Muscle of arm (tissue), 14 donors: ENCODE measurements around the gene CRYBB3. TPM values are rescaled to one million over a fixed set of nuclear protein-coding genes. Genes with fewer than 3 reads are reported as not detected.
A peak's percentile ranks its signal among the peaks of the same experiment; 100 is the strongest.

ENCODE experiments used
- DNase-seq: peaks from one replicate; pipeline ENCODE4 v3.0.0-alpha.2; 2013
- long read RNA-seq, 11 donors: transcript quantifications; one replicate each; lab custom pipeline, GENCODE V29; 2026
- polyA plus RNA-seq, 12 donors: library from polyadenylated mRNA; unstranded; fragments of 120-200 nt; gene quantifications; one replicate each; pipeline ENCODE4 v1.2.1, GENCODE V29; 2013; ENCODE audit not compliant: insufficient read length in 12 of 12

The CRYBB3 gene
- under 1 TPM in 7 of 12 donors, not detected in 5; 0.19 to 0.62 (median 0.29) TPM for polyA plus RNA-seq
- long read RNA-seq, donor 1: 0 reads
- long read RNA-seq, donor 2: 0 reads
- long read RNA-seq, donor 3: 0 reads
- long read RNA-seq, donor 4: 0 reads
- long read RNA-seq, donor 5: 0 reads
- long read RNA-seq, donor 6: 0 reads
- long read RNA-seq, donor 7: 0 reads
- long read RNA-seq, donor 8: 0 reads
- long read RNA-seq, donor 9: 0 reads
- long read RNA-seq, donor 10: 0 reads
- long read RNA-seq, donor 11: 0 reads

GRCh38 chr22:25199731-25200520, at the start of gene CRYBB3:
TSS of gene CRYBB3 (plus strand) at chr22:25199858. CDS start at chr22:25201397, 1,539 bp downstream.
- no peak for DNase-seq

- no peak for DNase-seq
Measured at GRCh38 chr22:25153961-25154666, 45.5 kb upstream of the CRYBB3 start.

GRCh38 chr22:25154667-25154999, 45.0 kb upstream of the CRYBB3 start:
- DNase-seq: no peak

DNA sequence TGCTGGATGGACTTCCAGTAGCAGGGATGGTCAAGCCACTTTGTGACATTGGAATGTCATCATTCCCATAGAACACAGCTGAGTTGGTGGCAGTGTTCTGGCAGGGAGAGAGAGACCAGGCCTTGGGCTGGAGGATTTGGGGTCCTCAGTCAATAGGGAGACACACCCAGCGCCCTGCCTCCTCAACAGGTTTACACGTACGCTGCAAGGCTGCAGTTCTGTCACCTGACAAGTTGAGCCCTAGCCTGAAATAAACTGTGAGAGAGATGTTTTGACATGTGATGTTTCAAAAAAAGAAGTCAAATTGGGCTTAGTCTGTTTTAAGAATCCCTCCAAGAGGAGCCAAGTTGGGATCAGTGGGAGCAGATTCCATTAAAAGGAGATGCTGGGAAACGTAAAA, 42.9 kb upstream of the CRYBB3 start:
- DNase-seq: no peak

GRCh38 chr22:25159028-25159427, 40.6 kb upstream of the CRYBB3 start:
- peak; percentile 37 for DNase-seq

DNA sequence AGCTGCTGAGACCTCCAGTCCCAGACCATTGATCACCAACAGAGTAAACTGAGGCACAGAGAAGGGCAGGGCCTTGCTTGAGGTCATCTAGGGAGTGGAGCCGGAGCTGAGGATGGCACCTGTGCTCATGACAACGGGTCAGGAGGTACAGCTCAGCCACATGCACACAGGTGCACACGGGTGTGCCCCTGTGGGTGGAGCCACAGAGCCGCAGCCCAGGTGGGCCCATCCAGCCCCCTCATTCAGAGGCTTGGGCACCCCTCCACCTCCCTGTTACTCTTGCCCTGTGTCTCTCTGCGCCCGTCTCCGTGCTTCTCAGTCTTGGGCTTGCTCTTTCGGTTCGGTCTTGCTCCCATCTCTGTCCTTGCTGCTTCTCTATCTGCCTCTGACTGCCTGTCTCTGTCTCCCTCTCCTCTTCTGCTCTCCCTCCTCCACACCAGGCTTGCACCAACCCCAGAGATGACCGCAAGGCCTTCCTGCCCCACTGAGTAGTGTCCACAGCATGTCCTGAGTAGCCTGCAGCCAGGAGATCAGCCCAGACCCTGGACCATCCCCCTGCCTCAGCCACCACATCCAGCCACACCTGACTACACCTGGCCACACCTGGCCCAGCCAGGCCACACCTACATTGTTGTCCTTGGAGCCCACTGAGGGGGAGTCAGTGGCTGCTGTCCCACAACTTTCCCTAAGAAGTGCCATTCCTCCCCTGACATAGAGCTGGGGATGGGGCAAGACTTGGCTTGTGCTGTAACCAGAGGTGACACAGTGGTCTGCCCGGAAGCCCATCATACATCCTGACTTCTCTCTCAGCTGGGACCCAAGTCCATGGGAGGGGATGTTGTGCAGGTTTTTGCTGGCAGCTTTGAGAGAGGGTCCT, 39.3 kb upstream of the CRYBB3 start:
- DNase-seq: no peak

DNA sequence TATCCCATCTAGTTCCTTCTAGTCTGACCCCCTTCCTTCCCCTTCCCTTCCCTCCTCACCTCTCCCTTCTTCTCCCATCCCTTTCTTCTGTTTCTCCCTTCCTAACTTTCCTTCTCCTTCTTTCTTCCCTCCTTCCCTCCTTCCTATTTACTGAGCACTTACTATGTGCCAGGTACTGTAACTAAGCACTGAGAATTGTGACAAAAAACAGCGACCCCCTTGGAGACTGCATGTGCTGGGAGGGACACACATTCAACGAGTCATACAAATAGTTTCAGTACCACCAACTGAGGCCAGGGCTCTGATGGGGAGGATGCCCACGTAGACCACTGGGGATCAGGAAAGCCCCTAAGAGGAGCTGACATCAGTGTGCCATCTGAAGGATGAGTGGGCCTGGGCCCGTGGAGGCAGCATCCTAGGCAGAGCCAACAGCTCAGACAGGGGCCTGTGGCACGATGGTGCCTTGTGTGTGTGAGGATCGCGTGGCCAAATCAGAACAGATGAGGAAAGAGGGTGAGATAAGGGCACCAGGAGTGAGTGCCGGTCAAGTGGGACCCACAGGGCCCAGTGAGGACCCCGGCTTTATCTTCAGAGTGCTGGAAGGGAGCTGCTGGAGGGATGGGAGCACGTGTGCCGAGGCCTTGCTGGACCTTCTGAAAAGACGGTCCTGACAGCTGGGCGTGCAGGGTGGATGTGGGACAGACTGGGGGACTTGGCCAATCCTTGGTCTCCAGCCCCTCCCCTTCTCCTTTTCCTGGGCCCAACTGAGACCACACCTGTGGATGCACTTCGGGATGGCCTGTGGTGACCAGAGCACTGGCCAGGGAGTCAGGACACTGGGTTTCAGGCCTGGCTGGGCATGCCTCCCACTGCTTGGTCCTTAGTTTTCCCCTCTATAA, 38.4 kb upstream of the CRYBB3 start:
- no peak for DNase-seq

- DNase-seq: no peak
Measured at GRCh38 chr22:25161916-25162530, 37.6 kb upstream of the CRYBB3 start.

DNA sequence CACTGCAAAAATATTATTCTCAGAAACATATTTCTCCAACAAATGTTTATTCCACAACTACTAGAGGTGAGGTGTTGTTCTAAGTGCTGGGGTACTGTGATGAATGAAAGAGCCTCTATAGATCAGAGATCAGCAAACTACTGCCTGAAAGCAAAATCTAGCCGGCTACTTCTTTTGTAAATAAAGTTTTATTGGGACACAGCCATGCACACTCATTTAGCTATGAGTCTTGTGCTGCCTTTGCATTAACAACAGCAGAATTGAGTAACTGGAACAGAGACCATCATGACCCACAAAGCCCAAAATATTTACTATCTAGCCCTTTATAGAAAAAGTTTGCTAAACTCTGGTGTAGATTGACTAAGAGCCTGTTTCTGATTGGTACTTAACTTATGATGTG, 37.1 kb upstream of the CRYBB3 start:
- DNase-seq: no peak

DNA sequence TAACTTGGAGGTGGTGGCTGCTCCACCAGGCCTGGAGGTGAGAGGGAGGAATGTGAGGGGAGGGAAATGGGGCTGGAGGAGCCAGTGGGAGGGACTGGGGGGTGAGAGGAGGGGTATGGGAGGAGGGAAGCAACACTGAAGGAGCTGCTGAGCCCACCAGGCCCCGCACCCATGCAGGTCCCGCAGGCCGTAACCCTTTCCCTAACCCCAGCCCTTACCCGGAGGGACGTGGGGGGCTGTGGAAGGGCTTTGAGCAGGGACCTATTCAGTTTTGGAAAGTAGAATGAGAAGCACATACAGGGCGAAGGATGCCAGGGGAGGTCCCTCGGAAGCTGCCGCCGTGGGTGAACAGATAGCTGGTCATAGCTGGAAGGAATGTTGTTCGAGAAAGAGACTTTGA, 33.9 kb upstream of the CRYBB3 start:
- no peak for DNase-seq

DNA sequence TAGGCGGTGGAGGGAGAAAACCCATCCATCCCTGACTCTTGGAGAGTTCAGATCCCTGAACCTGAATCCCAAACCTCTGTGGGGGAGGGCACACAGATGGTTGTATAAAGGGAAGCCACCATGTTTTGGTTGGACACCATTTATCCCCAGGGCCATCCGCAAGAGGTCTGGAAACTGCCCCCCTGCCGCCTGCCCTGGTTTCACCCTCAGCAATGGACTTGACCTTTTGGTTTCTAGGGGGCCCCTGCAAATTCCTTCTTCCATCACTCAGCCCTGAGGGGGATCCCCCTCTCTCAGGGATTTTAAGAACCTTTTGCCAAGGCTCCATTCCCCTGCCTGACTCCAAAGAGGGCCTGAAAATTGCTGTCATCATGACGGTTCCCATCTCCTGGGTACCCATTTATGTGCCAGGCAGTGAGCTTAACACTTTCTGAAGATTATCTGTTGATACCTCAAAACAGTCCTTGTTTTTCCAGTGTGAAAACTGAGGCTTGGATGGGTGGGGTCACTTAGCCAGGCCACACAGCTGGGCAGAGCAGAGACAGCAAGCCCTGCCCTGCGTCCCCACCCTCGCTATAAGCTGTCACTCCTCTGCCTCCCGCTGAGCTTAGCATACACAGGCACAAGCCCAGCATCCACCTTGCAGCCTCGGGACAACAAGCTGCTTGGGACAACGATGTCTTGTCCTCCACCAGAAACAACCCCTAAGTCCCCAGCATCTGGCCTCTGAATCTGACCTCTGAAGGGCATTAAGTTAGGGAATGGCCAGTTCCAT, 33.2 kb upstream of the CRYBB3 start:
- DNase-seq: no peak

- DNase-seq: no peak
Measured at GRCh38 chr22:25167082-25167481, 32.6 kb upstream of the CRYBB3 start.

DNA sequence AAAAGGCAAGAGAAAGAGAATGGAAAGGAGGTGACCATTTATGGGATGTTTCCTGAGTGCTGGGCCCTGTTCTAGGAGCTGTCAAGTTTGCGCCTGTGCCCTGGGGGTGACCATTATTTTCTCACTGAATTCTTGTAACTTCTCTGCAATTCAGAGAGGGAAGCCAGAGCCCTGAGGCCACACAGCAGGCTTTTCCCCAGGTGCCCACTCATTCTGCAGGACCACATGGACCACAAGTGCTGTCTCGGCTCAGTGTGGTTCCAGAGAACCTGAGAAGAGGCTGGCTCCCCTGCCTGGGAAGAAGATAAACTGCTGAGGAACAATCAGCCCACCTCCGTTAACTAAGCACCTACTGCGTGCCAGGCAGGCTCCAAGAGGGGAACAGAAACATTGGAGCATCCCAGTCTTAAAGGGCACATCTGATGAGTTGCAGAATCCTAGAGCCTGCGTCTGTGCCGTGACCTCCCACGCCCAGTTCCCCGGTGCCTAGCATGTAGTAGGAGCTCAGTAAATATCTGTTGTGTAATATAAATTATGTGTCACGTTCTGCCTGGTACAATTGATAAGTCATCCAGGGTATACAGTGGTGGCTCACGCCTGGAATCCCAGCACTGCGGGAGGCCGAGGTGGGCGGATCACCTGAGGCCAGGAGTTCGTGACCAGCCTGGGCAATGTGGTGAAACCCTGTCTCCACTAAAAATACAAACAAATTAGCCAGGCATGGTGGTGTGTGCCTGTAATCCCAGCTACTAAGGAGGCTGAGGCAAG, 31.6 kb upstream of the CRYBB3 start:
- no peak for DNase-seq

DNA sequence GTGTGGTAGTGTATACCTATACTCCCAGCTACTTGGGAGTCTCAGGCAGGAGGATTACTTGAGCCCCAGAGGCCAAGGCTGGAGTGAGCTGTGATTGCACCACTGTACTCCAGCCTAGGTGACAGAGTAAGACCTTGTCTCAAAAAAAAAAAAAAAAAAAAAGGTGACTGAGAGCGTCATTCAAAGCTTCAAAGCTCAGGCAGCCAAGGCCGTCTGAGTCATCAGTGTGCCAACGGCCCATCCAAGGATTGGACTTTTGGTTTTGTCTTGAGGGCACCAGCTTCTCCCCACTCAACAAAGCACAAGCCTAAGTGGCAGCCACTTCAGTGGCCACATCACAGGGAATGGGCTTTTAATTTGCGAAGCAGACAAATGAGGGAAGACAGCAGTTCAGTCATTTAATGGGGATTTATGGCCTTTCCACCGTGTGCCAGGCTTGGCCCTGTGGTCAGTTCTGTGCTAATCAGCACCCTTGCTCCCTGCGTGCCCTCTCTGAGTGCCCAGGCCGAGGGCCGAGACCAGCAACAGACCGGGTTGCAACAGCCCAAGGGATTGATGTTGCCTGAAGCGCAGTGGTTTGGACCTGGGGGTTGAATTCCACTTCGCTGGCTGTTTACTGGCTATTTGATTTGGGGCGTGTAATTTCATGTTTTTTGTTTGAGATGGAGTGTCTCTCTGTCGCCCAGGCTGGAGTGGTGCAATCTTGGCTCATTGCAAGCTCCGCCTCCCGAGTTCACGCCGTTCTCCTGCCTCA, 30.2 kb upstream of the CRYBB3 start:
- no peak for DNase-seq

DNA sequence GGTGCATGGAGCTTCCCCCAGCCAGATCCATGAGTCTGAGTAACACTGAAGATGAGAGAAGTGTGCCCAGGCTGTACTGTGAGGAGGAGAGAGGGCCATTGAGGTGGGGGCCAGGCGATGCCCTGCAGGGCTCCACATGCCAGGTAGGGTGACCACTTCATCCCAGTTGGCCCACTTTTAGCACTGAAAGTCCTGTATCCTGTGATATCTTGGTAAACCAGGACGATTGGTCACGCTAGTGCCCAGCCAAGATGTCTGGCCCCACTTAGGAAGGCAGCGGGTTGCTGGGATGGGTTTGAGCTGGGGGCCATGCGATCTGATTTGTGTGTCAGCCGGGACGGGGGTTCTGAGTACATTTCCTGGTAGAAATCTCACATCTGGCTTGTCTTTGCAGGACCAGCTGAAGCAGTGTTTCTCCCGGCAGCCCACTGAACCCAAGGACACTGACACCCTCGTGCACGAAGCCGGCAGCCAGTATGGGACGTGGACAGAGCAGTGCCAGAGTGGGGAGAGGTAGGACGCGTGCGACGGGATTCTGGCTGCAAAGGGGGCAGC, 29.2 kb upstream of the CRYBB3 start:
- DNase-seq: no peak

GRCh38 chr22:25172153-25172552, 27.5 kb upstream of the CRYBB3 start:
- DNase-seq: no peak

DNA sequence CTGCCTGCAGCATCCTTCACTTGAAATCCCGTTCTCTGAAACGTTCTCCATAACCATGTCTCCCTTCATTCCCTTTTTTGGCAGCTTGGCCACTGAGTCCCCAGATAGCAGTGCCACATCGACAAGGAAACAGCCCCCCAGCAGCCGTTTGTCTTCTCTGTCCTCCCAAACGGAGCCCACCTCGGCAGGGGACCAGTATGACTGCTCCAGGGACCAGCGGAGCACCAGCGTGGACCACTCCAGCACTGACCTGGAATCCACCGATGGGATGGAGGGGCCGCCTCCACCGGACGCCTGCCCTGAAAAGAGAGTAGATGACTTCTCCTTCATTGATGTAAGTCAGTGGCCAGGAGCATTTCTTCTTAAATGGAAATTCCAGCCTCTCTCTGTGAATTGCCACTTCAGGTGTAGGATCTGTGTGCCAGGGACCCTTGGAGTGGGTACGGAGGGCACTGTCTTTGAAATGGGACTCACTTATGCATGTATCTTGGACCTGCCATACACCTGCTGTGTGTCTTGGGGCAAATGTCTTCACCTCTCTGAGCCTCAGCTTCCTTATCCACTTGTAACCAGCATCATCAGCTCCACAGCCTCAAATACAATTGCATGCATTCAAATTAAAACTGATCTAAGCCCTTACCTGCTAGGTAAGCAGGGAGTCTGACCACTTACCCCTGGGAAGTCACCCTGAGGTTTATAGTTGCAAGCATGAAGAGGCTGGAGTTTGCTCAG, 25.3 kb upstream of the CRYBB3 start:
- DNase-seq: no peak
